GM12872 (cell line): ENCODE data around the gene PTCH2.

ENCODE experiments used
- TF ChIP-seq, protein P1 (sequence below): IDR thresholded peaks from 3 replicates; pipeline ENCODE4 v1.5.1; 2011; ENCODE audit warnings: low read depth, mild to moderate bottlenecking, low read length, moderate library complexity; ENCODE audit not compliant: insufficient read depth

PTCH2 gene

DNA sequence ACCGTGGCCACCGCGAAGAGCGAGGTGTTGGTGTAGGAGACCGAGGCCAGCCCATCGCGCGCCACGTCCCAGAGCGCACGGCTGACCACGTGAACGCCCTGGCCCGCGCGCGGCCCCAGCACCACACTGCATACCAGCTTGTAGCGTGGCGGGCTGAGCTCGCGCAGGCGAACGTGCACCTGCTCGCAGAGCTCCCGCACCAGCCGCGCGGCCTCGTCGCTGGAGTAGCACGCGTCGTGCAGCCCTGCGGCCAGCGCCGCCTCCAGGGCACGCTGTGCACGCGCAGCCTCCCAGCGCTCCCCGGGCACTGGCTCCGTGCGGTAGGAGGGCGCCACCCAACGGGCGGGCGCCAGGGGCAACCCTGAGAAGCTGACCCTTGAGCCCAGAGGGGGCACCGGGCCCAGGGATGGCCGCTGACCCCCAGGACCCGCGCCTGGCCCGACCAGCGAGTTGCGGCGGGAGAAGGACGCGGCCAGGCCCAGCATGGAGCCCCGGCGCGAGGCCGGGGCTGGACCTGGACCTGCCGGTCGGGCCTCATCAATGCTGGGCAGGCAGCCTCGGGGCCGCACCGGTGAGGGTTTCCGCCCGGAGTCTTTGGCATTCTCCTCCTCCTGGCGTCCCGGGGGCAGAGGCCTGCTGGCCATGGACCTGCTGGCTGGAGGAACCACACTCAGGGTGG lies 36.9 kb downstream of the PTCH2 start:
- TF ChIP-seq, protein P1, sequence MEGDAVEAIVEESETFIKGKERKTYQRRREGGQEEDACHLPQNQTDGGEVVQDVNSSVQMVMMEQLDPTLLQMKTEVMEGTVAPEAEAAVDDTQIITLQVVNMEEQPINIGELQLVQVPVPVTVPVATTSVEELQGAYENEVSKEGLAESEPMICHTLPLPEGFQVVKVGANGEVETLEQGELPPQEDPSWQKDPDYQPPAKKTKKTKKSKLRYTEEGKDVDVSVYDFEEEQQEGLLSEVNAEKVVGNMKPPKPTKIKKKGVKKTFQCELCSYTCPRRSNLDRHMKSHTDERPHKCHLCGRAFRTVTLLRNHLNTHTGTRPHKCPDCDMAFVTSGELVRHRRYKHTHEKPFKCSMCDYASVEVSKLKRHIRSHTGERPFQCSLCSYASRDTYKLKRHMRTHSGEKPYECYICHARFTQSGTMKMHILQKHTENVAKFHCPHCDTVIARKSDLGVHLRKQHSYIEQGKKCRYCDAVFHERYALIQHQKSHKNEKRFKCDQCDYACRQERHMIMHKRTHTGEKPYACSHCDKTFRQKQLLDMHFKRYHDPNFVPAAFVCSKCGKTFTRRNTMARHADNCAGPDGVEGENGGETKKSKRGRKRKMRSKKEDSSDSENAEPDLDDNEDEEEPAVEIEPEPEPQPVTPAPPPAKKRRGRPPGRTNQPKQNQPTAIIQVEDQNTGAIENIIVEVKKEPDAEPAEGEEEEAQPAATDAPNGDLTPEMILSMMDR = no peak

GRCh38 chr1:44805311-44806024 lies 37.6 kb downstream of the PTCH2 start:
- TF ChIP-seq, protein P1 = no peak

DNA sequence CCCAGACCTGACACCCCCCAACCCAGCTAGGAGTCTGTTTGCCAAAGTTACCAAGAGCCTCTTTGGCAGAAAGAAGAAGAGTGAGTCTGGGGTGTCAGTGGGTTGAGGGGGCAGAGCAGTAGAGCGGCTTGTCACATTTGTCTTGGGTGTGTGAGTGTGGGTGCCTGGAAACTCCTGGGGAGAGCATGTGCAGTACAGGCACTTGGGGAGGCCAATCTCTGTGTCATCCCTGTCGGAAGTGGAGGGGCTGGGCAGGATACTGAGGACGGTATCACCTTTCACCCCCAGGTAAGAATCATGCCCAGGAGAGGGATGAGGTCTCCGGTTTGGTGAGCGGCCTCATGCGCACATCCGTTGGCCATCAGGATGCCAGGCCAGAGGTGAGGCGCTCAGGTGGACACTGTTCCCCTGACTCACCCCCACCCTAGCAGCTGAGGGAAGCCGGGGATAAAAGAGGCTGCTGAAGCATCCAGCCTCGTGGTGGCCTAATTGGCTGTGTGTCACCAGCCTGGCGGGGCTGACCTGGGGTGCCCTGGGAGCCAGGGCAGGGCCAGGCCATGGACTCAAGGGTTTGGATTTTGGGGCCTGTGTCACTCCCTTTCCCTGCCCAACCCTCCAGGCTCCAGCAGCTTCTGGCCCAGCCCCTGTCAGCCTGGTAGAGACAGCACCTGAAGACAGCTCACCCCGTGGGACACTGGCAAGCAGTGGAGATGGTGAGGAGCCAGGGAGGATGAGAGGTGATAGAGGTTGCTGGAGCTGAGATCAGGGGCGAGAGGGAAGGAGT lies 39.5 kb downstream of the PTCH2 start:
- TF ChIP-seq, protein P1 = no peak

DNA sequence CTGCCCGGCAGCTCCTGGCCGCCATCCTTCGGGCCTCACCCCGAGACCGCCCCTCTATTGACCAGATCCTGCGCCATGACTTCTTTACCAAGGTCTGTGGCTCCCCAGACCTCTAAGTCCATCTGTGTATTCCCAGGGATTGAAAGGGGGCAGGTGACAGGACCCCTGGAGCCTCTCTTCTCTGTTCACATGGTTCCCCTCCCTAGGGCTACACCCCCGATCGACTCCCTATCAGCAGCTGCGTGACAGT lies 40.1 kb downstream of the PTCH2 start:
- TF ChIP-seq, protein P1 = no peak

DNA sequence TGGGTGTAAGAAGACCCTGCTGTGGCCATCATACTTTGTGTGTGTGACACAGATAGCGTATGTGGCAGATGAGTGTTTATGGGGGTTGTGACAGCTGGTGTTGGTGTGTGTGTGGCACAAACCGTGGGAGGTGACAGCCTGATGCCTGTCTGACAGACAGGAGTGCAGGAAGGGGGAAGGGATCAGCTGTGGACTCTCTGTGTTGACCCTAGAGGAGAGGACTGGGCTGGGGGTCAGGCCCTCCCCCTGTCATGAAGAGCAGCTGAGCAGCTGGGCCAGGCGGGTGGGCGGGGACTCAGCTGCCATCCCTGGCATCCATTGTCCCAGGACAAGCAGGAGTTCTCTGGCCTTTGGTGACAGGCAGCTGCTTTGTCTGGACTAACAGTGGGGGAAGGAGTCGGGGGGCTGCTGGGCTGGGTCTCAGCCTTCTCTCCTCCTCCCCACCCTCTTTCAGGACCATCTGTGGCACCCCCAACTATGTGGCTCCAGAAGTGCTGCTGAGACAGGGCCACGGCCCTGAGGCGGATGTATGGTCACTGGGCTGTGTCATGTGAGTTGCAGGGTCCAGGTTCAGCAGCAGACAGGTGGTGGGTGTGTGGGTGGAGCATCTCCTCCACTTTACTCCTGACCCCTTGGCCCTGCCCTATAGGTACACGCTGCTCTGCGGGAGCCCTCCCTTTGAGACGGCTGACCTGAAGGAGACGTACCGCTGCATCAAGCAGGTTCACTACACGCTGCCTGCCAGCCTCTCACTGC lies 40.6 kb downstream of the PTCH2 start:
- TF ChIP-seq, protein P1 = no peak

GRCh38 chr1:44801491-44802305 lies 41.4 kb downstream of the PTCH2 start:
- TF ChIP-seq, protein P1 = no peak
